ENCODE results near the gene ZEB2.

ZEB2 gene

GRCh38 chr2:144449028-144449406, 70.9 kb downstream of the ZEB2 start:
- Histone ChIP-seq H3K4me3 (IDR thresholded peaks at IDR 0.05; ENCODE audit: insufficient read depth, low read depth, low read length) (no peak overlapping the region), H3K27me3 (ENCODE audit: insufficient read depth, low read depth) (no peaks in the 10 kb centered on the region), H3K4me1 (ENCODE audit: low read depth, poor library complexity, severe bottlenecking) (no peaks in the 10 kb centered on the region), H3K27ac (no peak overlapping the region), H3K36me3 (ENCODE audit: insufficient read depth) (no peaks in the 10 kb centered on the region), H2AFZ (ENCODE audit: low read depth) (no peak overlapping the region), H3K79me2 (ENCODE audit: insufficient read depth, low read depth) (no peaks in the 10 kb centered on the region), H3K4me2 (no peak overlapping the region), H4K20me1 (ENCODE audit: insufficient read depth) (no peaks in the 10 kb centered on the region), H3K9ac (no peak overlapping the region)
- TF ChIP-seq CTCF (conservative IDR thresholded peaks at IDR 0.05; ENCODE audit: low read depth, low read length), result no peak

- Histone ChIP-seq H3K27me3 (ENCODE audit: insufficient read depth, low read depth) (no peaks in the 10 kb centered on the region), H3K4me2 (no peak overlapping the region), H3K9ac (no peak overlapping the region), H2AFZ (ENCODE audit: low read depth) (no peak overlapping the region), H3K4me1 (ENCODE audit: low read depth, poor library complexity, severe bottlenecking) (no peaks in the 10 kb centered on the region), H3K36me3 (ENCODE audit: insufficient read depth) (no peaks in the 10 kb centered on the region), H3K27ac (no peak overlapping the region), H3K4me3 (IDR thresholded peaks at IDR 0.05; ENCODE audit: insufficient read depth, low read depth, low read length) (no peak overlapping the region), H4K20me1 (ENCODE audit: insufficient read depth) (no peaks in the 10 kb centered on the region), H3K79me2 (ENCODE audit: insufficient read depth, low read depth) (no peaks in the 10 kb centered on the region)
- TF ChIP-seq CTCF (conservative IDR thresholded peaks at IDR 0.05; ENCODE audit: low read depth, low read length), result no peak
These were observed 71.4 kb downstream of the ZEB2 start for GRCh38 chr2:144448389-144449027.

GRCh38 chr2:144447535-144447934, 72.4 kb downstream of the ZEB2 start:
- Histone ChIP-seq H3K4me2 (no peak overlapping the region), H4K20me1 (ENCODE audit: insufficient read depth) (no peaks in the 10 kb centered on the region), H3K4me1 (ENCODE audit: low read depth, poor library complexity, severe bottlenecking) (no peaks in the 10 kb centered on the region), H3K27me3 (ENCODE audit: insufficient read depth, low read depth) (no peaks in the 10 kb centered on the region), H3K27ac (no peak overlapping the region), H3K4me3 (IDR thresholded peaks at IDR 0.05; ENCODE audit: insufficient read depth, low read depth, low read length) (no peak overlapping the region), H2AFZ (ENCODE audit: low read depth) (no peak overlapping the region), H3K79me2 (ENCODE audit: insufficient read depth, low read depth) (no peaks in the 10 kb centered on the region), H3K9ac (no peak overlapping the region), H3K36me3 (ENCODE audit: insufficient read depth) (no peaks in the 10 kb centered on the region)
- TF ChIP-seq CTCF (conservative IDR thresholded peaks at IDR 0.05; ENCODE audit: low read depth, low read length), result no peak

DNA sequence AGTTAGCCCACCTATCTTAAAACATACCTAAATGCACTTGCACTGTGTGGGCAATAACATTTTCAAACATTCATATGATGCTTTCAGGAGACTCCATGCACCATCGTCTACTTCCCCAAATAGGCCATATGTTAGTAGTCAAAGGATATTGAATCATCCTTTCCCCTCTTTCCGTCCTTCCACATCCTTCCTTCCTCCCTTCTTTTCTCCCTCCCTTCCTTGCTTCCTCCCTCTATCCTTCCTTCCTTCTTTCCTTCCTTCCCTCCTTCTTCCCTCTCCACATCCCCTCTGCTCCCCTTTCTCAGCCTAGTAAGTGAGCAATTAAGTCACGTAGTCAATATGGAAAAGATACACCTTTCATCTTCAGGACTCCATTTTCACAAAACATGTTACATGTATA, 73.8 kb downstream of the ZEB2 start:
- Histone ChIP-seq H3K79me2 (ENCODE audit: insufficient read depth, low read depth) (no peaks in the 10 kb centered on the region), H4K20me1 (ENCODE audit: insufficient read depth) (no peaks in the 10 kb centered on the region), H3K4me1 (ENCODE audit: low read depth, poor library complexity, severe bottlenecking) (no peaks in the 10 kb centered on the region), H3K27me3 (ENCODE audit: insufficient read depth, low read depth) (no peaks in the 10 kb centered on the region), H3K9ac (no peak overlapping the region), H3K4me2 (no peak overlapping the region), H3K27ac (no peak overlapping the region), H2AFZ (ENCODE audit: low read depth) (no peak overlapping the region), H3K4me3 (IDR thresholded peaks at IDR 0.05; ENCODE audit: insufficient read depth, low read depth, low read length) (no peak overlapping the region), H3K36me3 (ENCODE audit: insufficient read depth) (no peaks in the 10 kb centered on the region)
- no peak for TF ChIP-seq CTCF (conservative IDR thresholded peaks at IDR 0.05; ENCODE audit: low read depth, low read length)

Measured in KMS-11 (cell line).